Lung microvascular endothelial cell (primary cell): ENCODE data around the gene CPAMD8. TPM values are rescaled to one million over a fixed set of nuclear protein-coding genes. Genes with fewer than 3 reads are reported as not detected.

ENCODE experiments used
- DNase-seq, 2 donors: peaks; one replicate each; pipeline versions ENCODE4 v3.0.0 to v3.0.0-alpha.2; 2010; ENCODE audit warnings: low read depth in 2 of 2
- total RNA-seq: library from RNA; depleted of rRNA; stranded (reverse); fragments of >200 nt; gene quantifications from 2 replicates; pipeline ENCODE4 v1.2.1, GENCODE V29; 2014

CPAMD8 gene
- total RNA-seq, 1 donor from 2014 or later: 5.2 TPM

DNA sequence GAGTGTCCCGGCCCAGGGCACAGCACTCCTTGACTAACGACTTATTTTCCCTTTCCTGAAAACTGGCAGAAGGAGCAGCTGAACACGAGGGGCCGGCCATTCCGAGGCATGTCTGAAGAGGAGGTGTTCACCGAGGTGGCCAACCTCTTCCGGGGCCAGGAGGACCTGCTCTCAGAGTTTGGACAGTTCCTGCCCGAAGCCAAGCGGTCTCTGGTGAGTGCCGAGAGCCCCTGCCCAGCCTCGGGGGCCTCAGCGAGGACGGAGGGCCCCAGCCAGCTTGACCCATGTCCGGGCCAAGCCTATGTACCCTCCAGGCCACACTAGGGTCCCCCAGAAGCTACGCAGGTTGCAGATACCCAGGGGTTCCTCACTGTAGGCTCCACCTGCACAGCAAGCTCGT is 179.7 kb downstream of the CPAMD8 start:
- DNase-seq: no peak

Other genes starting within 250 kb of the CPAMD8 start
- 15.9 and 44.0 TPM in 2 replicates for gene SIN3B, start 197.4 kb downstream of the CPAMD8 start, total RNA-seq
- gene F2RL3, start 137.8 kb downstream of the CPAMD8 start, total RNA-seq: 3.7 and 30.6 TPM in 2 replicates
- 2.4 and 2.8 TPM in 2 replicates for gene HAUS8, start 48.6 kb upstream of the CPAMD8 start, total RNA-seq
- 24.0 and 36.5 TPM in 2 replicates for gene MYO9B, start 49.0 kb upstream of the CPAMD8 start, total RNA-seq
- 10.7 and 12.9 TPM in 2 replicates for gene USE1, start 188.5 kb upstream of the CPAMD8 start, total RNA-seq
- gene OCEL1, start 199.4 kb upstream of the CPAMD8 start, total RNA-seq: 2.6 and 4.0 TPM in 2 replicates
- 22.9 and 38.5 TPM in 2 replicates for gene NR2F6, start 219.1 kb upstream of the CPAMD8 start, total RNA-seq
- gene USHBP1, start 237.9 kb upstream of the CPAMD8 start, total RNA-seq: 21.6 and 33.5 TPM in 2 replicates
- 61.3 and 73.2 TPM in 2 replicates for gene BABAM1, start 240.6 kb upstream of the CPAMD8 start, total RNA-seq